GM12872 (cell line): Measurements from ENCODE around the gene ZNF18.

ENCODE experiments used
- TF ChIP-seq, protein P1 (sequence below): IDR thresholded peaks from 3 replicates; pipeline ENCODE4 v1.5.1; 2011; ENCODE audit warnings: low read depth, mild to moderate bottlenecking, low read length, moderate library complexity; ENCODE audit not compliant: insufficient read depth

The ZNF18 gene

DNA sequence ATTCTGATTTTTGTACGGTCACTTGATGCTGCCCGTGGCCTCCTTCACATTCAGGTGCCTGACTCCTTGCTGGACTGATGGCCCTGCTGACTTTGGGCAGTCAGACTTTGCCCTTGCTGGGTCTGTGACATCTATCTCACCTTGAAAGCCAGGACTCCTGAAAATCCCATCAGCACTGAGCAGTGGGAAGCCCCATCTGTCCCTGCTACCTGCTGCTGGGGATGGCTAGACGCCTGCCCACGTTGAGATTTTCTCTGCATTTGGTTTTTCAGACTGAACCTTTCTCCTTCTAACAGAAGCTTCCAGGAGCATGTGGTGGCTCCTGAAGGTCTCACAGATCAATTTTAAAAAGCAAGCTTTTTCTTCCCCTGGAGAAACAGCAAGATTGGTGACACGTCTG is 10.2 kb upstream of the ZNF18 start:
- TF ChIP-seq, protein P1, sequence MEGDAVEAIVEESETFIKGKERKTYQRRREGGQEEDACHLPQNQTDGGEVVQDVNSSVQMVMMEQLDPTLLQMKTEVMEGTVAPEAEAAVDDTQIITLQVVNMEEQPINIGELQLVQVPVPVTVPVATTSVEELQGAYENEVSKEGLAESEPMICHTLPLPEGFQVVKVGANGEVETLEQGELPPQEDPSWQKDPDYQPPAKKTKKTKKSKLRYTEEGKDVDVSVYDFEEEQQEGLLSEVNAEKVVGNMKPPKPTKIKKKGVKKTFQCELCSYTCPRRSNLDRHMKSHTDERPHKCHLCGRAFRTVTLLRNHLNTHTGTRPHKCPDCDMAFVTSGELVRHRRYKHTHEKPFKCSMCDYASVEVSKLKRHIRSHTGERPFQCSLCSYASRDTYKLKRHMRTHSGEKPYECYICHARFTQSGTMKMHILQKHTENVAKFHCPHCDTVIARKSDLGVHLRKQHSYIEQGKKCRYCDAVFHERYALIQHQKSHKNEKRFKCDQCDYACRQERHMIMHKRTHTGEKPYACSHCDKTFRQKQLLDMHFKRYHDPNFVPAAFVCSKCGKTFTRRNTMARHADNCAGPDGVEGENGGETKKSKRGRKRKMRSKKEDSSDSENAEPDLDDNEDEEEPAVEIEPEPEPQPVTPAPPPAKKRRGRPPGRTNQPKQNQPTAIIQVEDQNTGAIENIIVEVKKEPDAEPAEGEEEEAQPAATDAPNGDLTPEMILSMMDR: no peak

DNA sequence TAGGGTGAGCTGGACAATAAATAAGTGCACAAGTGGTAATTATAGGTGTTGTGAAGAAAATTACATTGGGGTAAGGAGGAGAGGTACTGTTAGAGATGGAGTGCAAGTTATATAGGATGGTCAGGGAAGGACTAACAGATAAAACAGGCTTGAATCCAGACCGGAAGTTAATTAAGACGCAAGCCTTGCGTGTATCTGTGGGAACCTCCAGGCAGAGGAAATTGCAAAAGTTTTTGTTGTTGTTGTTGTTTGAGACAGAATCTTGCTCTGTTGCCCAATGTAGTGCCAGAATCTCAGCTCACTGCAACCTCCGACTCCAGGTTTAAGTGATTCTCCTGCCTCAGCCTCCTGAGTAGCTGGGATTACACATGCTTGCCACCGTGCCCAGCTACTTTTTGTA is 2.4 kb upstream of the ZNF18 start:
- TF ChIP-seq, protein P1: no peak

DNA sequence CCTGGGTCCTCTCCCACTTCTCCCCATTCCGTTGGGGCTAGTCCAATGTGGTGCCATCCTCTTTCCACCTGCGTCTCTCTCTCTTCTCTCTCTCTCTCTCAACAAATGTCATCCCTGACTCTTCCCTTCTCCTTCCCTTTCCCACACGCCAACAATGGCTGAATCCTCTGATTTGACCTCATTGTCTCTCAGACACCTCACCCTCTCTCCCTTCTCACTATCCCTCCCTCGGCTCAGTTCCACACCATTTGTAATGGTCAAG is 628 bp upstream of the ZNF18 start:
- TF ChIP-seq, protein P1: no peak

DNA sequence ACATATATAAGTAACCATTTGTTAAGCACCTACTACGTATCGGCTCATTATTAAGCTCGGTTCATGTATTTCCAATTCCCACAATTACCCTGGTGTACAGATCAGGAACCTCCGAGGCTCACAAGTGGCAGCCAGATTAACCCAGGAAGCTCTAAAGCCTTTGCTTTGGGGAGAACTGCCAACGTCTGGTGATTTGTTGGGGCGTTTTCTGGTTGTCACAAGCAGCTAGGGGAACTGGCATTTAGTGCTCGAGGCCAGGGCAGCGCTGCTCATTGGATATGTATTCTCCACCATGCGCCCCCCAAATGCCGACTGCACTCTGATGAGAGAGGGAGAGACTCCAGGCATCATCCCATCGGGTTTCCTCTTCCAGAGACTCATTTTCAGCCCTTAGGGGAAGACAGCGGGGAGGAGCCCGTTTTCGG is 541 bp downstream of the ZNF18 start:
- TF ChIP-seq, protein P1: no peak

DNA sequence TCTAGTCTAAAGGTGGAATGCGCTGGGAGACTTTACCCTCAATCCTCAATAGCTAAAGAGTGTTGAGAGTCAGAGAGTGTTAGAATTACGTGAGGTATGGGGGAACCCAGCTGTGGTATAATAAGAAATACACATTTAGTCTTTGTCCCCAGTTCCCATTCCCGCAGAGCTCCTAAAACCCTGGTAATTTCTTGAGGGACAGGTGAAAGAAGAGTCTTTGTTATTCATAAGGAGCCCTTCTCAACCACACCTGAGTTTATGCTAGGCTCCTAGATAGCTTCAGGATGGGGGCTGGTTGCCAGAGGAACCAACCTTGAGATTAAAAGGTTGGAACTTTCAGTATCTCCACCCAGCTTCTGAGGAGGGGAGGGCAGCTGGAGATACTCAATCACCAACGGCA is 5.8 kb downstream of the ZNF18 start:
- TF ChIP-seq, protein P1: no peak

DNA sequence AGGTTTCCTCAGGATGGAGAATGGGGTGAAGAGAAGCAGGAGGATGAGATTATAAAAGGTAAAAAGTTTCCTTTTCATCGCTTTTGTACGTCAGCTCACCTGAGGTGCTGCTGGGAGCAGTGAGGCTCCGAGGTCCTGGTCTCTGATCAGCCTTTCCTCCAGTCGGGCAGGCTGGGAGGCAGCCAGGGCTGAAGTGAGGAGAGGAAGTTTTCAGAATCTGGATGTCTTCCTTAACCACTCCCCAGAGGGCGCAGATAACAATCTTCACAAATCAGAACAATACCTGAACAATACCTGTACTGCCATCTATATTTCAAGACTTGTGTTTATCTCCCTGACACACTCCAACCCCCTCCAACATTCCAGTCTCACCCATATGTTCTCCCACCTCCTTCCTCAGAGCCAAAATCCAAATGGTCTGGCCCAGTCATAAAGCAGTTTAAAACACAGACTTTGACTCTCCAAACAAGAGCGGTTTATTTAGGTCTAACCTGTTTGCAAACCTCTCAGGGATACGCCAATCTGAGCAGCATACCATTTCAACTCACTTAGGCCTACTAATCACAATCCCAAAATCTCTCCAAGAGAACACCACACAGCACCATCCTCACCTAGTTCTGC is 6.8 kb downstream of the ZNF18 start:
- TF ChIP-seq, protein P1: no peak

DNA sequence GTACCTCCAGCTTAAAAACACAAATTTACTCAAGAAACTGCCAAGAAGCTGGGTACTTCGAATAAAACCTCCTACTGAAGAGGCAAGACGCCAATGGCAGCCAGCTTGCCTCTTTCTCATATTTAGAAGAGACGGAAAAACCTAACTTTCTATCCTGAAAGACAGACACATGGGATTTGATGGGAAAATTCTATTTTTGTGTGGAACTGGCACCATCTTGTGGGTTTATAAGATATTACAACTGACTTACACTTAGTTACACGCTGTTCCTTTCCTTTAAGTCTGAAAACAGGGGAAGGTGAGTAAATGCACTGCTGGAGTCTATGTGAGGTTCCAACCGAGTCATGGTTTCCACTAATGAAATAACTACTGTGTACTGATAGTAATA is 10.3 kb downstream of the ZNF18 start:
- TF ChIP-seq, protein P1: peak; percentile 43; the same call in 2 of the 3 replicates
